Measurements from ENCODE around the gene OGT. TPM values are rescaled to one million over a fixed set of nuclear protein-coding genes. Genes with fewer than 3 reads are reported as not detected.

The OGT gene
- total RNA-seq, 4 donors from 2014 or later = 175 to 256 (median 231) TPM

GRCh38 chrX:71625471-71625870 is 92.6 kb downstream of the OGT start:
- Histone ChIP-seq H3K9me3 (no peaks in the 10 kb centered on the region), H3K4me3 (no peak overlapping the region), H3K27me3 (peaks cover 0 to 8% of the 10 kb centered on the region in 2 donors), H3K36me3 (no peaks in the 10 kb centered on the region), H3K27ac (no peak overlapping the region), H3K4me1 (peaks cover 0 to 18% (median 10%) of the 10 kb centered on the region in 4 donors)
- TF ChIP-seq POLR2A (IDR thresholded peaks at IDR 0.05) (no peak), CTCF (IDR thresholded peaks at IDR 0.05) (no peak), EP300 (IDR thresholded peaks at IDR 0.05) (no peak)
- DNase-seq (ENCODE audit: low spot score in 2 of 2) = no peak
- 67 to 78% methylated on average over 5 of the region's 5 CpGs for WGBS, 2 donors

Small RNA genes within 50 kb of the gene (small RNA-seq; reads per million reads assigned to genes)
- not detected for gene RF00019

Other genes starting within 250 kb of the OGT start
- 100 to 1,000 TPM; 180 to 247 (median 218) TPM for gene NONO, start 249.5 kb upstream of the OGT start, total RNA-seq
- 10 to 100 TPM in 2 of 4 donors, 1 to 10 TPM in 1, under 1 TPM in 1; 0.66 to 20.1 (median 6.2) TPM for gene ITGB1BP2, start 231.4 kb upstream of the OGT start, total RNA-seq
- 10 to 100 TPM; 49.6 to 75.6 (median 69.9) TPM for gene TAF1, start 166.7 kb upstream of the OGT start, total RNA-seq
- gene GCNA, start 45.3 kb downstream of the OGT start, total RNA-seq = 10 to 100 TPM in 2 of 4 donors, 1 to 10 TPM in 2; 2.8 to 12.9 (median 8.8) TPM
- not detected for gene CXCR3, start 85.4 kb downstream of the OGT start, total RNA-seq
- not detected for gene CXorf49, start 185.2 kb downstream of the OGT start, total RNA-seq
- not detected for gene CXorf49B, start 230.2 kb downstream of the OGT start, total RNA-seq

Measured in tibial nerve (tissue), 4 donors.